ENCODE results near the gene PPHLN1. TPM values are rescaled to one million over a fixed set of nuclear protein-coding genes. Genes with fewer than 3 reads are reported as not detected.

Gene PPHLN1
- total and polyA plus RNA-seq, 2 of the 8 experiments (the other 6 are each of a cell fraction or from before 2014, with no cell fraction given), result 34.3 to 71.6 TPM

GRCh38 chr12:42468341-42468821 is 142.4 kb downstream of the PPHLN1 start (continued):
- TF ChIP-seq HDAC2 (IDR thresholded peaks at IDR 0.05; ENCODE audit: borderline replicate concordance in 1 of 2, low read depth in 2 of 2, low read length in 2 of 2) (no peak), NRF1 (IDR thresholded peaks at IDR 0.05; ENCODE audit: low read depth, low read length) (no peak), EZH2 (IDR thresholded peaks at IDR 0.05; ENCODE audit: low read depth, low read length, severe bottlenecking) (no peak), BRCA1 (IDR thresholded peaks at IDR 0.05; ENCODE audit: low read depth, low read length) (no peak), RBBP5 (IDR thresholded peaks at IDR 0.05; ENCODE audit: borderline replicate concordance, low read depth, low read length) (no peak), CTBP2 (IDR thresholded peaks at IDR 0.05; ENCODE audit: borderline replicate concordance, insufficient read depth, insufficient read length, low read length) (no peak)

All from H1 (cell line).